Fibroblast of lung (primary cell): ENCODE data around the gene AFMID. TPM values are rescaled to one million over a fixed set of nuclear protein-coding genes. Genes with fewer than 3 reads are reported as not detected.

Experiments used
- DNase-seq, 2 donors: peaks; one replicate each; pipeline versions ENCODE4 v3.0.0 to v3.0.0-alpha.2; 2010; ENCODE audit warnings: low read depth in 2 of 2
- H2AFZ ChIP-seq: 2 replicates; pipeline ENCODE4 v1.5.1; 2012; ENCODE audit warnings: low read length, control low read depth, inconsistent platforms
- H3K27ac ChIP-seq: 2 replicates; pipeline ENCODE4 v1.5.1; 2011; ENCODE audit warnings: low read length, control low read depth; ENCODE audit not compliant: insufficient read depth
- H3K27me3 ChIP-seq: 2 replicates; pipeline ENCODE4 v1.5.1; 2011; ENCODE audit warnings: mild to moderate bottlenecking, low read length; ENCODE audit not compliant: control insufficient read depth, insufficient read depth
- H3K36me3 ChIP-seq: 2 replicates; pipeline ENCODE4 v1.5.1; 2011; ENCODE audit warnings: low read length; ENCODE audit not compliant: control insufficient read depth, insufficient read depth
- H3K4me1 ChIP-seq: 2 replicates; pipeline ENCODE4 v1.5.1; 2011; ENCODE audit warnings: low read length; ENCODE audit not compliant: control insufficient read depth, insufficient read depth; ENCODE audit errors: extremely low read depth
- H3K4me2 ChIP-seq: 2 replicates; pipeline ENCODE4 v1.5.1; 2011; ENCODE audit warnings: low read length, control low read depth; ENCODE audit not compliant: insufficient read depth; ENCODE audit errors: extremely low read depth
- H3K4me3 ChIP-seq, 4 experiments: fragments of 200-600 bp in 1 of 4; sonication (generic) in 1 of 4; replicated peaks in 1 of 4; 2 replicates each; pipeline ENCODE4 v1.5.1; 2011 to 2016; ENCODE audit warnings: low read length in 4 of 4, low read depth in 3 of 4, mild to moderate bottlenecking in 3 of 4, control low read depth in 2 of 4, inconsistent platforms in 1 of 4, mixed read lengths in 1 of 4; ENCODE audit not compliant: insufficient read depth in 1 of 4; ENCODE audit errors: control extremely low read depth in 1 of 4
- H3K79me2 ChIP-seq: 2 replicates; pipeline ENCODE4 v1.5.1; 2012; ENCODE audit warnings: mild to moderate bottlenecking, low read length, inconsistent platforms; ENCODE audit not compliant: control insufficient read depth, insufficient read depth
- H3K9ac ChIP-seq: 2 replicates; pipeline ENCODE4 v1.5.1; 2011; ENCODE audit warnings: mild to moderate bottlenecking, low read length, control low read depth; ENCODE audit not compliant: insufficient read depth
- H3K9me3 ChIP-seq: 2 replicates; pipeline ENCODE4 v1.5.1; 2012; ENCODE audit warnings: low read depth, low read length; ENCODE audit not compliant: control insufficient read depth, insufficient read depth
- H4K20me1 ChIP-seq: 2 replicates; pipeline ENCODE4 v1.5.1; 2011; ENCODE audit warnings: low read length; ENCODE audit not compliant: control insufficient read depth, insufficient read depth; ENCODE audit errors: extremely low read depth
- EZH2 ChIP-seq: IDR thresholded peaks from 2 replicates; pipeline ENCODE4 v1.5.1; 2012; ENCODE audit warnings: low read length, control low read depth, mild to moderate bottlenecking; ENCODE audit errors: missing control alignments
- polyA plus RNA-seq, 2 donors: library from polyadenylated mRNA; depleted of rRNA in 1 of 2; stranded (reverse) in 1 of 2; unstranded in 1 of 2; fragments of >200 nt; gene quantifications; 2 replicates each; pipeline ENCODE4 v1.2.1, GENCODE V29; 2011 to 2012; ENCODE audit warnings: missing spikeins in 1 of 2
- total RNA-seq: library from RNA; depleted of rRNA; stranded (reverse); fragments of >200 nt; gene quantifications from 2 replicates; pipeline ENCODE4 v1.2.1, GENCODE V29; 2014
- TF ChIP-seq, protein P1 (sequence below), 2 donors: IDR thresholded peaks in 1 of 2; conservative IDR thresholded peaks in 1 of 2; 1 replicate in 1 of 2; 2 replicates in 1 of 2; pipeline ENCODE4 v1.5.1; 2011 to 2012; ENCODE audit warnings: low read length in 2 of 2, control low read depth in 1 of 2, inconsistent platforms in 1 of 2, low read depth in 1 of 2, mild to moderate bottlenecking in 1 of 2

Gene AFMID
- total and polyA plus RNA-seq, 2 donors (not counting 1 experiment from before 2014, with no cell fraction given) = 28.1 to 29.2 TPM

DNA sequence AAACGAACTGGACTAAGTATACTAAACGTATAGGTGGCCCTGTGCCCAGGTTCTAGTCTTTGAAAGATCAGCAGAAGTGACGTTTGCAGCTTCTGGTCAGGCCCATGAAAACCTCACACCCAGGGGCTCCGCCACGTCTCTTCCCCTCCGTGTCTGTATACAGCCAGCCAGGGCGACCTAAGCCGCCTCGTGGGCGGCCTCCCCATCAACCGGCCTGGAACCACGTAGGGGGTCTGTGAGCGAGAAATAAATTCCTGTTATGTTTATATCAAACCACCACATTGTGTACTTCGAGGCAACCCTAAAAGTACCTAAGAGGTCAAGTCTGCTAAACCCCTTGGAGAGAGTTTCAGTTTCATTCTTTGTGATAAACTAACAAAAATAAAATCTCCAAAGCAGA, 7.1 kb upstream of the AFMID start:
- no peaks in the 10 kb centered on the region for H3K27me3 ChIP-seq
- no peaks in the 10 kb centered on the region for H4K20me1 ChIP-seq
- peak overlapping the region in 1 of 4 experiments; percentile 38 for H3K4me3 ChIP-seq
- H3K36me3 ChIP-seq = peaks cover 6% of the 10 kb centered on the region
- H2AFZ ChIP-seq = peak overlapping the region; percentile 55
- peak in 1 of 2 donors; percentile 51 for DNase-seq
- H3K4me2 ChIP-seq = peak overlapping the region; percentile 18
- TF ChIP-seq, protein P1, sequence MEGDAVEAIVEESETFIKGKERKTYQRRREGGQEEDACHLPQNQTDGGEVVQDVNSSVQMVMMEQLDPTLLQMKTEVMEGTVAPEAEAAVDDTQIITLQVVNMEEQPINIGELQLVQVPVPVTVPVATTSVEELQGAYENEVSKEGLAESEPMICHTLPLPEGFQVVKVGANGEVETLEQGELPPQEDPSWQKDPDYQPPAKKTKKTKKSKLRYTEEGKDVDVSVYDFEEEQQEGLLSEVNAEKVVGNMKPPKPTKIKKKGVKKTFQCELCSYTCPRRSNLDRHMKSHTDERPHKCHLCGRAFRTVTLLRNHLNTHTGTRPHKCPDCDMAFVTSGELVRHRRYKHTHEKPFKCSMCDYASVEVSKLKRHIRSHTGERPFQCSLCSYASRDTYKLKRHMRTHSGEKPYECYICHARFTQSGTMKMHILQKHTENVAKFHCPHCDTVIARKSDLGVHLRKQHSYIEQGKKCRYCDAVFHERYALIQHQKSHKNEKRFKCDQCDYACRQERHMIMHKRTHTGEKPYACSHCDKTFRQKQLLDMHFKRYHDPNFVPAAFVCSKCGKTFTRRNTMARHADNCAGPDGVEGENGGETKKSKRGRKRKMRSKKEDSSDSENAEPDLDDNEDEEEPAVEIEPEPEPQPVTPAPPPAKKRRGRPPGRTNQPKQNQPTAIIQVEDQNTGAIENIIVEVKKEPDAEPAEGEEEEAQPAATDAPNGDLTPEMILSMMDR (conservative IDR thresholded peaks at IDR 0.05 in 1 of 2, IDR thresholded peaks at IDR 0.05 in 1 of 2; ENCODE audit: low read depth in 1 of 2, low read length in 2 of 2) = no peak
- no peak for TF ChIP-seq EZH2
- H3K9me3 ChIP-seq = no peaks in the 10 kb centered on the region
- H3K79me2 ChIP-seq = peaks cover 2% of the 10 kb centered on the region
- no peaks in the 10 kb centered on the region for H3K4me1 ChIP-seq
- no peak overlapping the region for H3K9ac ChIP-seq
- H3K27ac ChIP-seq = peak overlapping the region; percentile 26

DNA sequence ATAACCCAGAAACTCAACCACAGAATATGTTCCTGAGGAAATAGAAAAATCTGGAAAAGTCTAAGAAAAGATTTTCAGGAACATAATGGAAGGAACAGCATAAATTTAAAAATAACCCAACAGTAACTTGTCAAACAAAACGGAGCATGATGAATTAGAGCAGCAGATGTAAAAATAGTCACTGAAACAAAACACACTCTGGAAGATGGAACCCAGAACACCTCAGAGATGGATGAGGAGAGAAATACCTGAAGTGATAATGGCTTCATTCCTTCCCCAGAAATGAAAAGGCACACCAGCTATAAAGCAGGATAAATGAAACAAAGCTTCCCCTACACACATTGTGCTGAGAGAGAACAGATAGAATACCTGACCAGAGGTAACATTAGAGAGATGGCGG, 6.7 kb upstream of the AFMID start:
- TF ChIP-seq EZH2 = no peak
- TF ChIP-seq, protein P1 (conservative IDR thresholded peaks at IDR 0.05 in 1 of 2, IDR thresholded peaks at IDR 0.05 in 1 of 2; ENCODE audit: low read depth in 1 of 2, low read length in 2 of 2) = no peak
- Histone ChIP-seq H3K4me2 (peak overlapping the region; percentile 18), H3K36me3 (peaks cover 6% of the 10 kb centered on the region), H3K27me3 (no peaks in the 10 kb centered on the region), H3K4me3 (peak overlapping the region in 1 of 4 experiments; percentile 38), H3K79me2 (peaks cover 2% of the 10 kb centered on the region), H4K20me1 (no peaks in the 10 kb centered on the region), H3K9ac (no peak overlapping the region), H3K4me1 (no peaks in the 10 kb centered on the region), H3K9me3 (no peaks in the 10 kb centered on the region), H3K27ac (no peak overlapping the region), H2AFZ (peak overlapping the region; percentile 10)
- DNase-seq = no peak

DNA sequence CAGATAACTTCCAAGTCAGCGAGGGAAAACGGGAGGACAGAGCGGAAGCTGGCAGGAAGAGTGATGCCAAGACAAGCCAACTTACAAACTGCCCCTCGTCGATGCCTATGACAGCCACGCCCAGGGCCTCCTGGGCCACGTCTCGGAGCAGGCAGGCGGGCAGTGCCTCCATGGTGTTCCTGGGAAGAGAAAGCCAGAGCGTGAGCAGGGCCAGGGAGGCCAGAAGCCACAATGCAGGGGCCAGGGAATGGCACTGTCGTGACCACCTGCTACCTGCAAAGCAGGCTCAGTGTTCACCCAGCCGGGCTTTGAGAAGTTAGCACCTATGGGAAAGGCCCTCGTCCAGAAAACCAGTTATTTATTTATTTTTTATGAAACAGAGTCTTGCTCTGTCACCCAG, 4.7 kb upstream of the AFMID start:
- Histone ChIP-seq H3K79me2 (peaks cover 6% of the 10 kb centered on the region), H3K9ac (no peak overlapping the region), H3K4me3 (no peak overlapping the region), H3K4me2 (no peak overlapping the region), H3K36me3 (peaks cover 6% of the 10 kb centered on the region), H3K9me3 (no peaks in the 10 kb centered on the region), H3K27me3 (no peaks in the 10 kb centered on the region), H3K27ac (no peak overlapping the region), H4K20me1 (no peaks in the 10 kb centered on the region), H3K4me1 (peaks cover 4% of the 10 kb centered on the region), H2AFZ (no peak overlapping the region)
- DNase-seq = no peak
- TF ChIP-seq, protein P1 (conservative IDR thresholded peaks at IDR 0.05 in 1 of 2, IDR thresholded peaks at IDR 0.05 in 1 of 2; ENCODE audit: low read depth in 1 of 2, low read length in 2 of 2) = no peak
- no peak for TF ChIP-seq EZH2
